Measurements from ENCODE around the gene PLCG2. TPM values are rescaled to one million over a fixed set of nuclear protein-coding genes. Genes with fewer than 3 reads are reported as not detected.

The PLCG2 gene
- total and polyA plus RNA-seq, 2 experiments from 2014 or later = 2.5 to 5.0 TPM

DNA sequence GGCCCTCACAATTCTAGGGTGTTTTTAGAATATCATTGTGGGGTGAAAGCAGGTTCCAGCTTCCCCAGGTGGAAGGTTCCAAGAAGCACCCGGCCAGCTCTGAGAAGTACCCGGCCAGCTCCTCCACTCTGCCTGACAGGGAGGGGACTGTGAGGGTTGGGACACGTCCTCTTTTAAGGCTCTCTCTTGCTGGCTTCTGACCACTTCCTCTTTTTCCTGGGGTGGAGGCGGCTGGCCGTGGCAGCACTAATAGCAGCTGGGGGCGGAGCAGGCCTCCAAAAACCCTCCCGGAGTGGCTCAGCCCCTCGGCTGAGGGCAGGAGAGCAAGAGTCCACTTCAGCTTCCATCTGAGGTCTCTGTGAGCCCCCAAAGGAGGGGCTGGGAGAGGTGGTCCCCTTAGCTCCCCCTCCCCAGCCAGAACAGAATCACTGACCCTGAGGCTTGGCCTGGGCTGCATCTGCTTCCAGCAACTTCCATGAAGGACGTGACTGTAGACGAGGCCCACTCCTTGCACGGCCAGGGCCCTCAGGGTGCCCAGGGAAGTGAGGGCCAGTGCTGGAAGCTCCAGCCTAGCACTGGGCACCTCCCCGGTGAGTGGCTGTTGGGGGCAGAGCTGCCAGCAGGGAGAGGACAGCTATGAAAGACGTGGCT is 26.7 kb upstream of the PLCG2 start:
- TF ChIP-seq EZH2phosphoT487 (IDR thresholded peaks at IDR 0.05; ENCODE audit: low read depth, severe bottlenecking, unreplicated experiment) (no peak), CTCF (IDR thresholded peaks at IDR 0.05; ENCODE audit: poor library complexity) (no peak), EZH2 (IDR thresholded peaks at IDR 0.05; ENCODE audit: borderline replicate concordance) (no peak)
- DNase-seq (ENCODE audit: low spot score) = no peak
- Histone ChIP-seq H2AFZ (no peak overlapping the region), H3K27me3 (no peaks in the 10 kb centered on the region), H3K79me2 (no peaks in the 10 kb centered on the region), H3K4me3 (no peak overlapping the region), H3K4me1 (ENCODE audit: insufficient read depth) (no peaks in the 10 kb centered on the region), H3K27ac (no peak overlapping the region), H4K20me1 (ENCODE audit: insufficient read depth, poor library complexity, severe bottlenecking) (no peaks in the 10 kb centered on the region), H3K4me2 (no peak overlapping the region), H3K9me2 (replicated peaks; ENCODE audit: insufficient read depth) (no peaks in the 10 kb centered on the region), H3K9me3 (ENCODE audit: low read depth) (no peaks in the 10 kb centered on the region), H3K36me3 (replicated peaks; ENCODE audit: insufficient read depth, low read depth) (no peaks in the 10 kb centered on the region)
- 77% methylated on average over 13 of the region's 13 CpGs for WGBS (ENCODE audit: low lambda C conversion rate, missing lambda C conversion rate)

GRCh38 chr16:81752876-81753227 is 26.2 kb upstream of the PLCG2 start:
- Histone ChIP-seq H4K20me1 (ENCODE audit: insufficient read depth, poor library complexity, severe bottlenecking) (no peaks in the 10 kb centered on the region), H3K9me2 (replicated peaks; ENCODE audit: insufficient read depth) (no peaks in the 10 kb centered on the region), H3K4me3 (no peak overlapping the region), H3K79me2 (no peaks in the 10 kb centered on the region), H3K27me3 (no peaks in the 10 kb centered on the region), H3K36me3 (replicated peaks; ENCODE audit: insufficient read depth, low read depth) (no peaks in the 10 kb centered on the region), H2AFZ (no peak overlapping the region), H3K27ac (no peak overlapping the region), H3K9me3 (ENCODE audit: low read depth) (no peaks in the 10 kb centered on the region), H3K4me2 (no peak overlapping the region), H3K4me1 (ENCODE audit: insufficient read depth) (no peaks in the 10 kb centered on the region)
- TF ChIP-seq EZH2 (IDR thresholded peaks at IDR 0.05; ENCODE audit: borderline replicate concordance) (no peak), EZH2phosphoT487 (IDR thresholded peaks at IDR 0.05; ENCODE audit: low read depth, severe bottlenecking, unreplicated experiment) (no peak), CTCF (IDR thresholded peaks at IDR 0.05; ENCODE audit: poor library complexity) (no peak)
- no peak for DNase-seq (ENCODE audit: low spot score)
- WGBS (ENCODE audit: low lambda C conversion rate, missing lambda C conversion rate) = 94% methylated on average over 7 of the region's 7 CpGs

- H3K9me2 ChIP-seq (replicated peaks; ENCODE audit: insufficient read depth) = no peaks in the 10 kb centered on the region
- H3K79me2 ChIP-seq = no peaks in the 10 kb centered on the region
- no peak overlapping the region for H2AFZ ChIP-seq
- no peaks in the 10 kb centered on the region for H3K27me3 ChIP-seq
- H3K27ac ChIP-seq = no peak overlapping the region
- no peak for TF ChIP-seq CTCF (IDR thresholded peaks at IDR 0.05; ENCODE audit: poor library complexity)
- TF ChIP-seq EZH2 (IDR thresholded peaks at IDR 0.05; ENCODE audit: borderline replicate concordance) = no peak
- no peak for TF ChIP-seq EZH2phosphoT487 (IDR thresholded peaks at IDR 0.05; ENCODE audit: low read depth, severe bottlenecking, unreplicated experiment)
- H3K9me3 ChIP-seq (ENCODE audit: low read depth) = no peaks in the 10 kb centered on the region
- no peak for DNase-seq (ENCODE audit: low spot score)
- no peaks in the 10 kb centered on the region for H3K4me1 ChIP-seq (ENCODE audit: insufficient read depth)
- H3K4me3 ChIP-seq = no peak overlapping the region
- H4K20me1 ChIP-seq (ENCODE audit: insufficient read depth, poor library complexity, severe bottlenecking) = no peaks in the 10 kb centered on the region
- H3K4me2 ChIP-seq = no peak overlapping the region
- H3K36me3 ChIP-seq (replicated peaks; ENCODE audit: insufficient read depth, low read depth) = no peaks in the 10 kb centered on the region
- 92% methylated on average over 1 of the region's 1 CpG for WGBS (ENCODE audit: low lambda C conversion rate, missing lambda C conversion rate)
These were observed 24.2 kb upstream of the PLCG2 start for GRCh38 chr16:81754858-81755257.
